HG03442 (cell line): ENCODE results near the gene LHFPL2.

Experiments
- ATAC-seq: cut with Tn5 transposase; IDR thresholded peaks from one replicate; pipeline ENCODE4 v1.9.1; 2021; ENCODE audit warnings: mild to moderate bottlenecking, moderate library complexity; ENCODE audit not compliant: unreplicated experiment

Gene LHFPL2

DNA sequence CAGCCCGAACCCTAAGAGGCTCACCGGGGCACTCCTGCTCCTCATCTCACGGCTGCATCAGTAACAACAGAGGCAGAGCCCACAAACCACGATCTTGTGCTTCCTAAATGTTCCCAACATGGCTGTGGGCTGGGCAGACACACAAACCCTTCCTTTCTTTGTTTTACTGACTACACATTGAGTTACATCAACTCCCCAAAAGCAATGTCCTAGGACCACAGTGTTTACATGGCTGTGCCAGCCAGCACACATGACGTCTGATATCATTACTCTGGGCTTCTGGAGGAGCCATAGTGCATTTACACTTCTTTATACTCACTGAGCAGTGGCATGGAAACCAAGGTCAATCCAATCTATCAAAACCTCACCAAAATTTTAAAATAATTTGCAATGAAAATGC lies 101.4 kb downstream of the LHFPL2 start:
- no peak for ATAC-seq

- ATAC-seq: no peak
These were observed 102.1 kb downstream of the LHFPL2 start for GRCh38 chr5:78546276-78546996.

- ATAC-seq: no peak
These were observed 103.2 kb downstream of the LHFPL2 start for GRCh38 chr5:78545406-78545805.

- ATAC-seq: no peak
These were observed 103.9 kb downstream of the LHFPL2 start for GRCh38 chr5:78544561-78545201.

DNA sequence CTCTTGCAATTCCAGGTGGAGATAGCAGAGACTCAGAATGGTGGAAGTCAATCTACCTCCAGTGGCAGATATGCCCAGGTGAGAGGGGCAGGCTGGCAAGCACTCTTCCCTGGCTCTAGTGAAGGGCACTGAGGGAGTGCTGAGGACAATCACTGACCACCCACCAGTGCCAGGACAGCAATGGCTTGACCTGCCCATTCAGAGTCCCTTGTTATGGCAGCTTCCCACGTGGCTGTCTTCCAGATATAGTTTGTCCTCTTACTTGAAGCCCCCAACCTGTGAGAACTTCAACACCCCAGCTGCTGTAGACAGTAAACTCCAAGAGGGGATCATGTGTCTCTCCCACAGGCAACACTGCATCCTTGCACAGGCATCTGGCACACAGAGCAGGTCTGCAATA lies 104.7 kb downstream of the LHFPL2 start:
- no peak for ATAC-seq

- no peak for ATAC-seq
These were observed 105.3 kb downstream of the LHFPL2 start for GRCh38 chr5:78543292-78543691.

GRCh38 chr5:78542321-78542840 lies 106.2 kb downstream of the LHFPL2 start:
- no peak for ATAC-seq

- ATAC-seq: no peak
These were observed 107.4 kb downstream of the LHFPL2 start for GRCh38 chr5:78541086-78541654.

DNA sequence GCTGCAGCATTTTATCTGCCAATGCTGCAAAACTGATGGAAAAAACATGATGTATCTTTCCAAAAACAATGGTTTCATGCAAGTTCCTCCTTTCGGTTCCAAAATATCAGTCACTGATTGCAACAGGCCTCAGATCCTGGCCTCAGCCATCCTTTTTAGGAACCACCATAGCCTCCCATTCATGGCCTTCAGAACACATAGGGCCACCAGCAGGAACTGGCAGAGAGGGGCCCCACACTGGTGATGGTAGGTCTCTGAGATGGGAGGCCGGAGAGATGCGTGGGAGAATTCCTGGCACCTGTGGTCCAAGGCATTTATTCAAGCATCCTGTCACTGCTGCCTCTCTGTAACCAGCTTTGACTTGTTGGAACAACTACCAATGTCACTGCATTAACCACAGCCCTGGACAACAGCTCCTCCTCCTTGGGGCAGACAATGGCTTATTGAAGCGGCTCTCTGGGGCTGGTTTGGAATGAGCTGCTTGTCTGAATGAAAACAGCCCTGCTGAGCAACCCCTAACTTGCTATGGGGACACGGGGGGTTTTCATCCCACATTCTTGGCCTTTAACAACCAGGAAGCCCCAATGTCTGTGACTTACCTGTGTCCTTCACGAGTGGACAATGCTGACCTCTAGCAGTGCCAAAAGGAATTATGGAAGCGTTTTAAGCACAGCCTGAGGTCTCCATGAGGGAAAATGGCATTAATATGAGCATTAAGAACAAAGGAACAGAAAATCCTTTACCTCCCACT lies 108.1 kb downstream of the LHFPL2 start:
- no peak for ATAC-seq

GRCh38 chr5:78538240-78538850 lies 110.2 kb downstream of the LHFPL2 start:
- ATAC-seq: no peak

- no peak for ATAC-seq
These were observed 110.8 kb downstream of the LHFPL2 start for GRCh38 chr5:78537821-78538220.

DNA sequence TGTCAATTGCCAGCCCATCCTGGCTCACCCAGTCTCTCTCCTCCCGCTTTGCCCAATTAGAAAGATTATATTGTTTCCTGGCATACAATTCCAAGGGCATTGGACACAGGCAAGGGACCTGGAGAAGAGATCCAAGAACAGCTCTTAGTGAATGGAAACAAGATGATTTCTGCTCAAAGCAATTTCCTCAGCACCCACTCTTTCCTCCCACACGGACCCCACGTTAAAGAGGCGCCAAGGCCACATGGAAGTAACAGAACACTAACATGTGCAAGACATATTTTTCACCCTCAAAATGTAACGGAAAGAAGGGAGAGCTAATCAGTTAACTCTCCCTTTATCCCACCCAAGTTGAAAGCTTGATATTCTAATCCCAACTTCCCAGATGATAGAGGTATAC lies 111.2 kb downstream of the LHFPL2 start:
- ATAC-seq: no peak

DNA sequence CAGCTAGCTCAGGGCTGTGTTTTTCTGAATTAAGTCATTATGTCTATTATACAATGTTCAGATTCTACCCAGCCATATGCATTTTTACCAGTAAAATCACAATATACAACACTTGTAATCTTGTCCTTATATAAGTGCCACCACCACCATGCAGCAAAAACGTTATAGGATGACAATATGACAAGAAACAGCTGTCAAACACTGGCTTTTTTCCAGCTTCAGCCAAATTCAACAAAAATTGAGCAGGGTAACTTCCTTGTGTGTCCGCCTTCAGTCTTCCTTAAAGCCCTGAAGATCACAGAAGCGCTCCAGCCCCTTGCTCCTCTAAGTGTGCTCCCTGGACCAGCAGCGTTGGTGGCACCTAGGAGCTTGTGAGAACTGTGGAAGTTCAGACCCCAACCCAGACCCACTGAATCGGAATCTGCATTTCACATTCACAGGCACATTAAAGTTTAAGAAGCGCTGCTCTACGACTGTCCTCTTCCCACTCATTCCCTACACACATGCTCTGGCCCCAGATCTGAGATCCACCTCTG lies 111.8 kb downstream of the LHFPL2 start:
- no peak for ATAC-seq

- no peak for ATAC-seq
These were observed 113.7 kb downstream of the LHFPL2 start for GRCh38 chr5:78534905-78535200.

GRCh38 chr5:78534148-78534904 lies 114.2 kb downstream of the LHFPL2 start:
- no peak for ATAC-seq

DNA sequence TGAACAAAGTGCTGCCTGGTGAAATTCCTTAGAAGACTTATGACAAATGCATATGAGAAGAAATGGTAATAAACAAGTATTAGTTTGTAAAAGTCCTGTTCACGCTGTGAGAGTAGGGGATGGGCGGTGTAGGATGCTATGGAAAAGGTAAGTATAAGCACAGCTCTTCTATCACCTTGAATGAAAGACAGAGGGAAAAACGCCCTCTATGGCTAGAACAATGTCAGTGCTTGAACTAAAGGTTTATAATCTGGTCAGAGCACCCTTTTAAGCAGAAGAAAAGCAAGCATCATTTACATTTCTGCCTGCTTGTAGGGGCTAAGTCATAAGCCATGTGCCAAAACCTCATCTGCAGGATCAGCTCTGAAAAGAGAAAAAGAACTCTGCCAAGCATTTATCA lies 115.2 kb downstream of the LHFPL2 start:
- no peak for ATAC-seq

GRCh38 chr5:78530342-78531096 lies 118.1 kb downstream of the LHFPL2 start:
- ATAC-seq: no peak

DNA sequence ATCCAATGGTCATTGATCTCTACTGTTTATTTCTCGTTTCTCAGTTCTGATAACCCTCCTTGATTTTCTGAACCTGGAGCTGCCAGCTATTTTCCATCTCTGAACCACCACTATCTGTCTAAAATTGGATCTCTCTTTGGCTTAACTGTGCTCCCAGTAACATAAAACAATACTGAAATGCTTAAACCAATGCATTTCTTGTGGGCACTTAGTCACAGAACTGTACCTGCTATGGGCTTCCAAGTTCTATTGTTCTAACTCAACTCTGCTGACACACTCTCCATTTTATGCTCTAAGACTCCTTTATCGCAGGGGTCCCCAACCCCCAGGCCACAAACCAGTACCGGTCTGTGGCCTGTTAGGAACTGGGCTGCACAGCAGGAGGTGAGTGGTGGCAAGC lies 120.6 kb downstream of the LHFPL2 start:
- no peak for ATAC-seq

DNA sequence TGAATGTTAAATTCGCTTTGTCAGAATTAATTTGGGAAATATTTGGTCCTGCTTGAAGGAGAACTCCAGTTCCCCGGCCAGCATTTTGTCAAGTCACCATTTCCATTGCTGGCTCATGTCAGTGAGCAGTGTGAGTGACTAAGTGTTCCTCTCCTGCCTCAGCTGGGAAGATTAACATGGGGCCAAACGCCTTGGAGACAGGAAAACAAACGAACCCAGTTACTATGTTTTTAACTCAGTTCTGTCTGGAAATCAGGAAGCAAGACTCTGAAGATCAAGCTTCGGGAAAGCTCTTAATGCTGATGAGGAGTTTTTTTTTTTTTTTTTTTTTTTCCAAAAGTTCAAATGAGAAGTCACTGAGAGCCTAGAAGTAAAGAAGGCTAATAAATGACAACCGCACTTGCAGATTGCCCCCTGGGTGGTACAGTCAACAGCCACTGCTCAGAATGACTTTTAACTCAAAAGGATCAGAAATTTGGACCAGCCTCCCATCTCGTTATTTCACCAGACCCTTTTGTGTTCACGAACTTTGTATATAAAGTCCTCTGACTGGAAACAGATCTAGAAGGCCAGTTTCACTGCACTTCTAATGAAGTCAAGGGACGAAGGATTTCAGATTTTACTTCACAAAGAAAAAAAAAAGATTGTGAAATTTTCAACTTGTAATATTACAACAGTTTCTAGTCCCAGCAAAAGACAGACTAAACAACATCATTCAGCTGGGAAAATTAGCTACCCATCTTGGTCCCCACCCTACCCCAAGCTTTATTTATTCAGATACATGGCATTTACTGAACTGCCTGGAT lies 121.3 kb downstream of the LHFPL2 start:
- no peak for ATAC-seq
